Vagina (tissue), 2 donors: ENCODE data around the gene GPHA2. TPM values are rescaled to one million over a fixed set of nuclear protein-coding genes. Genes with fewer than 3 reads are reported as not detected.

Experiments used
- DNase-seq, 2 donors: peaks; one replicate each; pipeline ENCODE4 v3.0.0-alpha.2; 2017; ENCODE audit errors: extremely low spot score in 2 of 2
- H3K27ac ChIP-seq: fragments of 200-600 bp; sonication (generic); one replicate; pipeline ENCODE4 v1.5.1; 2019
- H3K27me3 ChIP-seq: fragments of 200-600 bp; sonication (generic); one replicate; pipeline ENCODE4 v1.5.1; 2019
- H3K36me3 ChIP-seq, 2 donors: fragments of 200-600 bp; sonication (generic); one replicate each; pipeline ENCODE4 v1.5.1; 2017 to 2019
- H3K4me1 ChIP-seq: fragments of 200-600 bp; sonication (generic); one replicate; pipeline ENCODE4 v1.5.1; 2019
- H3K4me3 ChIP-seq, 2 donors: fragments of 200-600 bp; sonication (generic); 1 replicate in 1 of 2; 2 replicates in 1 of 2; pipeline ENCODE4 v1.5.1; 2016 to 2019
- H3K9me3 ChIP-seq: fragments of 200-600 bp; sonication (generic); one replicate; pipeline ENCODE4 v1.5.1; 2019
- CTCF ChIP-seq, 3 experiments: fragments of 450-650 bp in 2 of 3; fragments of 200-600 bp in 1 of 3; sonication (generic) in 1 of 3; IDR thresholded peaks; one replicate each; pipeline ENCODE4 v1.5.1; 2017 to 2019; ENCODE audit warnings: antibody characterized with exemption in 3 of 3, mild to moderate bottlenecking in 2 of 3, moderate library complexity in 2 of 3
- POLR2A ChIP-seq, 2 donors: fragments of 450-650 bp; IDR thresholded peaks; one replicate each; pipeline ENCODE4 v1.6.1; 2017; ENCODE audit warnings: antibody characterized with exemption in 2 of 2, mild to moderate bottlenecking in 2 of 2, moderate library complexity in 2 of 2
- POLR2AphosphoS5 ChIP-seq, 2 donors: sonication (generic); formaldehyde crosslinking; IDR thresholded peaks; one replicate each; pipeline ENCODE4 v1.9.0; 2017; ENCODE audit warnings: antibody characterized with exemption in 2 of 2, mild to moderate bottlenecking in 2 of 2, low read depth in 1 of 2; ENCODE audit not compliant: insufficient read depth in 1 of 2
- intact Hi-C: fragments of 100-400 bp; cut with DNase I; formaldehyde crosslinking; loops from one replicate; pipeline ENCODE4 v1.15.1; 2023
- total RNA-seq: library from RNA; depleted of rRNA; stranded (reverse); fragments of >200 nt; gene quantifications from one replicate; pipeline ENCODE4 v1.2.3, GENCODE V29; 2016

The GPHA2 gene
- total RNA-seq, 1 donor from 2014 or later = not detected

- TF ChIP-seq CTCF (IDR thresholded peaks at IDR 0.05) = no peak
- no peak for TF ChIP-seq POLR2A (IDR thresholded peaks at IDR 0.05)
- no peak for TF ChIP-seq POLR2AphosphoS5 (IDR thresholded peaks at IDR 0.05; ENCODE audit: insufficient read depth in 1 of 2, low read depth in 1 of 2)
- H3K4me3 ChIP-seq = no peak overlapping the region
- H3K36me3 ChIP-seq = peaks cover 0 to 39% of the 10 kb centered on the region in 2 donors
- H3K27me3 ChIP-seq = no peaks in the 10 kb centered on the region
- DNase-seq = no peak
- intact Hi-C loops = no loop called here
- H3K9me3 ChIP-seq = no peaks in the 10 kb centered on the region
- no peak overlapping the region for H3K27ac ChIP-seq
- no peaks in the 10 kb centered on the region for H3K4me1 ChIP-seq
Measured at GRCh38 chr11:64934682-64935358, 873 bp downstream of the GPHA2 start.

GRCh38 chr11:64933935-64934681, 1.6 kb downstream of the GPHA2 start:
- no peak for TF ChIP-seq POLR2AphosphoS5 (IDR thresholded peaks at IDR 0.05; ENCODE audit: insufficient read depth in 1 of 2, low read depth in 1 of 2)
- TF ChIP-seq CTCF (IDR thresholded peaks at IDR 0.05) = no peak
- no peak for TF ChIP-seq POLR2A (IDR thresholded peaks at IDR 0.05)
- Histone ChIP-seq H3K9me3 (no peaks in the 10 kb centered on the region), H3K27ac (no peak overlapping the region), H3K27me3 (no peaks in the 10 kb centered on the region), H3K36me3 (peaks cover 0 to 46% of the 10 kb centered on the region in 2 donors), H3K4me1 (no peaks in the 10 kb centered on the region), H3K4me3 (no peak overlapping the region)
- no peak for DNase-seq
- intact Hi-C loops = no loop called here

- TF ChIP-seq CTCF (IDR thresholded peaks at IDR 0.05) = no peak
- TF ChIP-seq POLR2A (IDR thresholded peaks at IDR 0.05) = no peak
- no peak for TF ChIP-seq POLR2AphosphoS5 (IDR thresholded peaks at IDR 0.05; ENCODE audit: insufficient read depth in 1 of 2, low read depth in 1 of 2)
- Histone ChIP-seq H3K9me3 (no peaks in the 10 kb centered on the region), H3K36me3 (peaks cover 0 to 49% of the 10 kb centered on the region in 2 donors), H3K27me3 (no peaks in the 10 kb centered on the region), H3K4me1 (no peaks in the 10 kb centered on the region), H3K4me3 (no peak overlapping the region), H3K27ac (no peak overlapping the region)
- DNase-seq = no peak
- intact Hi-C loops = no loop called here
Measured at GRCh38 chr11:64933213-64933934, 2.3 kb downstream of the GPHA2 start.

- TF ChIP-seq POLR2A (IDR thresholded peaks at IDR 0.05) (no peak), POLR2AphosphoS5 (IDR thresholded peaks at IDR 0.05; ENCODE audit: insufficient read depth in 1 of 2, low read depth in 1 of 2) (no peak), CTCF (IDR thresholded peaks at IDR 0.05) (no peak)
- H3K9me3 ChIP-seq = no peaks in the 10 kb centered on the region
- no peak for DNase-seq
- intact Hi-C loops = no loop called here
- H3K27ac ChIP-seq = no peak overlapping the region
- H3K36me3 ChIP-seq = peaks cover 0 to 60% of the 10 kb centered on the region in 2 donors
- no peak overlapping the region for H3K4me3 ChIP-seq
- H3K27me3 ChIP-seq = no peaks in the 10 kb centered on the region
- H3K4me1 ChIP-seq = no peaks in the 10 kb centered on the region
Measured at GRCh38 chr11:64932324-64932723, 3.4 kb downstream of the GPHA2 start.
